LNCAP (cell line): ENCODE results near the gene ZBTB26.

ENCODE experiments used
- CTCF ChIP-seq: fragments of 450-650 bp; IDR thresholded peaks from 2 replicates; pipeline ENCODE4 v1.5.1; 2017; ENCODE audit warnings: mild to moderate bottlenecking

Gene ZBTB26

GRCh38 chr9:122940454-122940748 lies 9.1 kb upstream of the ZBTB26 start:
- no peak for TF ChIP-seq CTCF

GRCh38 chr9:122939601-122940000 lies 8.3 kb upstream of the ZBTB26 start:
- no peak for TF ChIP-seq CTCF

GRCh38 chr9:122936883-122937282 lies 5.6 kb upstream of the ZBTB26 start:
- no peak for TF ChIP-seq CTCF

- TF ChIP-seq CTCF: no peak
These were observed 5.2 kb upstream of the ZBTB26 start for GRCh38 chr9:122936464-122936863.

- TF ChIP-seq CTCF: no peak
These were observed 629 bp downstream of the ZBTB26 start for GRCh38 chr9:122930541-122931225.

GRCh38 chr9:122929796-122930354 lies 1.4 kb downstream of the ZBTB26 start:
- no peak for TF ChIP-seq CTCF

GRCh38 chr9:122923947-122924346 lies 7.4 kb downstream of the ZBTB26 start:
- TF ChIP-seq CTCF: no peak

- TF ChIP-seq CTCF: no peak
These were observed 8.6 kb downstream of the ZBTB26 start for GRCh38 chr9:122922713-122923112.
